ENCODE measurements around the gene GIT2. TPM values are rescaled to one million over a fixed set of nuclear protein-coding genes. Genes with fewer than 3 reads are reported as not detected.

The GIT2 gene
- total and polyA plus RNA-seq, 10 of the 15 experiments (the other 5 are each of a cell fraction or from before 2014, with no cell fraction given) = 9.1 to 49.9 (median 43.9) TPM

DNA sequence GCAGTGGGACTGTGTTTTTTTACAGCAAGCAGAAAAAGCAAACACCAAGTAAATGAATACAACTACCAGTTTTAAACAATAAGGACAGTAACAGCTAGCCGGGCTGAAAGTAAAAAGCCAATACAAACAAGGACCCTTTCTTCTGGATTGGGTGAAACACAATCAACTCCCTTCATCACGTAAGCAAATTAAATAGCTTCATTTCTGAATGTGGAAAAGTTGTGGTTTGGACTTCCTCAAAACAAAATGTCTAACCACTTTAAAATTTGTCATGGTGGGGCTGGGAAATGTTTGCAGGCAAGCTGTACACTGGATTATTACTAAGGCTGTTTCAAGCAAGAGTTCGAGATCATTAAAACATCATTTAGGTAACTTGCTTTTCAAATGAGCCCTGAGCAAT is 48.6 kb downstream of the GIT2 start:
- Histone ChIP-seq H3K27ac (ENCODE audit: control insufficient read depth, insufficient read depth) (peak overlapping the region; percentile 25; the same call in 1 of the 2 replicates), H3K4me3 (no peak overlapping the region), H3K4me2 (ENCODE audit: control insufficient read depth, insufficient read depth) (no peak overlapping the region), H4K20me1 (ENCODE audit: control insufficient read depth, insufficient read depth) (no peaks in the 10 kb centered on the region), H3K27me3 (replicated peaks in 1 of 2; ENCODE audit: control insufficient read depth in 2 of 2, insufficient read depth in 2 of 2, low read length in 1 of 2) (no peaks in the 10 kb centered on the region), H3K9ac (ENCODE audit: control insufficient read depth, insufficient read depth, low read length) (no peak overlapping the region), H3K36me3 (ENCODE audit: control insufficient read depth in 2 of 2, insufficient read depth in 2 of 2, low read length in 1 of 2) (peaks cover 22 to 27% of the 10 kb centered on the region in 2 experiments), H3K9me3 (replicated peaks; ENCODE audit: control insufficient read depth, insufficient read depth, low read length) (no peaks in the 10 kb centered on the region), H2AFZ (ENCODE audit: control insufficient read depth, low read depth, low read length) (no peak overlapping the region), H3K79me2 (ENCODE audit: control insufficient read depth, insufficient read depth, low read length) (no peaks in the 10 kb centered on the region), H3K4me1 (ENCODE audit: control insufficient read depth, insufficient read depth, low read length) (peaks cover 3% of the 10 kb centered on the region; the same call in 1 of the 2 replicates)
- ChIA-PET CTCF (interaction anchor here (1.1 to 1.7 kb wide), 3 partner anchors 13 to 49 kb away, joined by 3 to 4 read pairs (median 3); no protein-coding TSS in a partner anchor), SMC1A (ENCODE audit: uncharacterized antibody, unreplicated experiment) (interaction anchor here (1.0 to 1.2 kb wide), 3 partner anchors 9 to 64 kb away, joined by 3 read pairs; partner anchors contain the start of gene GIT2), POLR2A (interaction anchor here (0.7 to 1.4 kb wide), 2 partner anchors 9 to 31 kb away, joined by 3 to 5 read pairs; no protein-coding TSS in a partner anchor), RAD21 (ENCODE audit: unreplicated experiment) (no interaction called here)
- peak; percentile 19; the same call in 1 of the 2 replicates for TF ChIP-seq RUNX3 (IDR thresholded peaks at IDR 0.05; ENCODE audit: low read length)
- TF ChIP-seq, protein P1, sequence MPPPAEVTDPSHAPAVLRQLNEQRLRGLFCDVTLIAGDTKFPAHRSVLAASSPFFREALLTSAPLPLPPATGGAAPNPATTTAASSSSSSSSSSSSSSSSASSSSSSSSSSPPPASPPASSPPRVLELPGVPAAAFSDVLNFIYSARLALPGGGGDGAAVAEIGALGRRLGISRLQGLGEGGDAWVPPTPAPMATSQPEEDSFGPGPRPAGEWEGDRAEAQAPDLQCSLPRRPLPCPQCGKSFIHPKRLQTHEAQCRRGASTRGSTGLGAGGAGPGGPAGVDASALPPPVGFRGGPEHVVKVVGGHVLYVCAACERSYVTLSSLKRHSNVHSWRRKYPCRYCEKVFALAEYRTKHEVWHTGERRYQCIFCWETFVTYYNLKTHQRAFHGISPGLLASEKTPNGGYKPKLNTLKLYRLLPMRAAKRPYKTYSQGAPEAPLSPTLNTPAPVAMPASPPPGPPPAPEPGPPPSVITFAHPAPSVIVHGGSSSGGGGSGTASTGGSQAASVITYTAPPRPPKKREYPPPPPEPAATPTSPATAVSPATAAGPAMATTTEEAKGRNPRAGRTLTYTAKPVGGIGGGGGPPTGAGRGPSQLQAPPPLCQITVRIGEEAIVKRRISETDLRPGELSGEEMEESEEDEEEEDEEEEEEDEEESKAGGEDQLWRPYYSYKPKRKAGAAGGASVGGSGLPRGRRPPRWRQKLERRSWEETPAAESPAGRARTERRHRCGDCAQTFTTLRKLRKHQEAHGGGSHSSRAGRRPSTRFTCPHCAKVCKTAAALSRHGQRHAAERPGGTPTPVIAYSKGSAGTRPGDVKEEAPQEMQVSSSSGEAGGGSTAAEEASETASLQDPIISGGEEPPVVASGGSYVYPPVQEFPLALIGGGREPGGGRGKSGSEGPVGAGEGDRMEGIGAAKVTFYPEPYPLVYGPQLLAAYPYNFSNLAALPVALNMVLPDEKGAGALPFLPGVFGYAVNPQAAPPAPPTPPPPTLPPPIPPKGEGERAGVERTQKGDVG (CRISPR knock-in tag; IDR thresholded peaks at IDR 0.05) = no peak
- TF ChIP-seq YY1 (IDR thresholded peaks at IDR 0.05; ENCODE audit: low read depth, low read length) = no peak
- TF ChIP-seq SPI1 (IDR thresholded peaks at IDR 0.05; ENCODE audit: borderline replicate concordance, insufficient read depth, low read depth, low read length) = peak; percentile 50; the same call in 1 of the 2 replicates
- ATAC-seq (no peak), FAIRE-seq (no peak), DNase-seq (ENCODE audit: low read depth, low spot score) (no peak)
- whole genome bisulfite sequencing (ENCODE audit: insufficient coverage, insufficient replicate concordance, low lambda C conversion rate, missing lambda C conversion rate) = 27% methylated on average over 3 of the region's 3 CpGs
- intact Hi-C loops (cut with micrococcal nuclease; ENCODE audit: unreplicated experiment) = no loop called here
- BruUV-seq (replicated peaks) = no TSS peak
- in situ Hi-C loops (cut with MboI) = no loop called here
